Caco-2 (cell line): ENCODE results near the gene PLXNA1. TPM values are rescaled to one million over a fixed set of nuclear protein-coding genes. Genes with fewer than 3 reads are reported as not detected.

ENCODE experiments used
- BruUV-seq: library from RNA; stranded (reverse); fragments of 400-500 nt; replicated peaks from 2 replicates; lab custom pipeline; 2021; lab: Mats Ljungman, UMichigan
- CTCF ChIA-PET: fragments of 300-600 bp; sonication (Branson Sonifier 250); formaldehyde crosslinking; loops from one replicate; lab custom pipeline; 2022; ENCODE audit warnings: antibody characterized with exemption; lab: Charles Lee
- POLR2A ChIA-PET: fragments of 300-600 bp; sonication (Branson Sonifier 250); formaldehyde crosslinking; loops from one replicate; lab custom pipeline; 2022; ENCODE audit warnings: antibody characterized with exemption; lab: Charles Lee
- DNase-seq, 2 experiments: peaks; one replicate each; pipeline versions ENCODE4 v3.0.0 to v3.0.0-alpha.2; 2020 to 2022
- H3K27me3 ChIP-seq: replicated peaks from 2 replicates; pipeline ENCODE4 v1.6.0; 2011; ENCODE audit warnings: low read length; ENCODE audit not compliant: control insufficient read depth, insufficient read depth
- H3K36me3 ChIP-seq: 2 replicates; pipeline ENCODE4 v1.5.1; 2011; ENCODE audit warnings: low read length; ENCODE audit not compliant: control insufficient read depth, insufficient read depth
- H3K4me1 ChIP-seq: fragments of 250-450 bp; sonication (Bioruptor Pico); 2 replicates; pipeline ENCODE4 v1.5.1; 2020; ENCODE audit warnings: mild to moderate bottlenecking
- H3K4me3 ChIP-seq: 2 replicates; pipeline ENCODE4 v1.5.1; 2011; ENCODE audit warnings: low read depth, mild to moderate bottlenecking, control low read depth, low read length
- H3K9me3 ChIP-seq: fragments of 250-450 bp; sonication (Bioruptor Pico); 2 replicates; pipeline ENCODE4 v1.5.1; 2020; ENCODE audit warnings: mild to moderate bottlenecking, moderate library complexity
- H3K27ac Mint-ChIP-seq: one replicate; pipeline ENCODE4 v1.8.0; 2022; ENCODE audit warnings: mixed read lengths; ENCODE audit not compliant: unreplicated experiment
- H3K27me3 Mint-ChIP-seq: one replicate; pipeline ENCODE4 v1.8.0; 2022; ENCODE audit warnings: mixed read lengths; ENCODE audit not compliant: insufficient read depth, unreplicated experiment
- H3K36me3 Mint-ChIP-seq: one replicate; pipeline ENCODE4 v1.8.0; 2022; ENCODE audit warnings: mild to moderate bottlenecking, mixed read lengths; ENCODE audit not compliant: insufficient read depth, unreplicated experiment
- H3K4me1 Mint-ChIP-seq: one replicate; pipeline ENCODE4 v1.8.0; 2022; ENCODE audit warnings: low read depth, mixed read lengths; ENCODE audit not compliant: unreplicated experiment
- H3K4me3 Mint-ChIP-seq: one replicate; pipeline ENCODE4 v1.8.0; 2022; ENCODE audit warnings: mild to moderate bottlenecking, moderate library complexity, mixed read lengths; ENCODE audit not compliant: unreplicated experiment
- H3K9me3 Mint-ChIP-seq: one replicate; pipeline ENCODE4 v1.8.0; 2022; ENCODE audit warnings: mixed read lengths; ENCODE audit not compliant: unreplicated experiment
- CTCF ChIP-seq, 2 experiments: fragments of 200-600 bp in 1 of 2; IDR thresholded peaks; 1 replicate in 1 of 2; 2 replicates in 1 of 2; pipeline versions ENCODE4 v1.5.1 to v1.8.0; 2011 to 2022; ENCODE audit warnings: antibody characterized with exemption in 1 of 2, control low read depth in 1 of 2, inconsistent platforms in 1 of 2, low read depth in 1 of 2, low read length in 1 of 2, mild to moderate bottlenecking in 1 of 2, moderate library complexity in 1 of 2; ENCODE audit not compliant: insufficient read depth in 1 of 2, severe bottlenecking in 1 of 2, unreplicated experiment in 1 of 2
- intact Hi-C: fragments of 100-400 bp; cut with micrococcal nuclease; formaldehyde crosslinking; loops from one replicate; pipeline ENCODE4 v1.10.0; 2022; ENCODE audit not compliant: unreplicated experiment
- total RNA-seq: library from RNA; stranded (reverse); gene quantifications from 2 replicates; pipeline ENCODE4 v1.2.3, GENCODE V29; 2022

The PLXNA1 gene
- total RNA-seq, 1 experiment from 2014 or later, result 95.1 TPM

- Mint-ChIP-seq H3K4me1 (peaks cover 13% of the 10 kb centered on the region), H3K4me3 (no peak overlapping the region), H3K36me3 (peaks cover 12% of the 10 kb centered on the region), H3K9me3 (no peaks in the 10 kb centered on the region), H3K27ac (no peak overlapping the region), H3K27me3 (no peaks in the 10 kb centered on the region)
- Histone ChIP-seq H3K4me3 (no peak overlapping the region), H3K9me3 (no peaks in the 10 kb centered on the region), H3K4me1 (peaks cover 6% of the 10 kb centered on the region; the same call in 1 of the 2 replicates), H3K27me3 (no peaks in the 10 kb centered on the region), H3K36me3 (no peaks in the 10 kb centered on the region)
- BruUV-seq, result no TSS peak
- intact Hi-C loops, result loop anchor here (5.0 kb wide), 1 partner anchor 215 kb away; no protein-coding TSS in a partner anchor
- ChIA-PET POLR2A (no interaction called here), CTCF (no interaction called here)
- no peak for DNase-seq
- TF ChIP-seq CTCF (IDR thresholded peaks at IDR 0.05; ENCODE audit: insufficient read depth in 1 of 2, low read depth in 1 of 2, low read length in 1 of 2, severe bottlenecking in 1 of 2, unreplicated experiment in 1 of 2), result no peak
Observed at GRCh38 chr3:126967386-126967785, 15.5 kb upstream of the PLXNA1 start.

GRCh38 chr3:126968391-126969390 is 14.2 kb upstream of the PLXNA1 start:
- no peak for DNase-seq
- Mint-ChIP-seq H3K36me3 (peaks cover 17% of the 10 kb centered on the region), H3K27ac (no peak overlapping the region), H3K9me3 (no peaks in the 10 kb centered on the region), H3K4me1 (peaks cover 13% of the 10 kb centered on the region), H3K4me3 (no peak overlapping the region), H3K27me3 (no peaks in the 10 kb centered on the region)
- intact Hi-C loops, result loop anchor here (5.0 kb wide), 1 partner anchor 216 kb away; no protein-coding TSS in a partner anchor
- peaks cover 2% of the 10 kb centered on the region; the same call in 1 of the 2 replicates for H3K4me1 ChIP-seq
- H3K36me3 ChIP-seq, result no peaks in the 10 kb centered on the region; the same call in 1 of the 2 replicates
- ChIA-PET CTCF (interaction anchor here (0.7 kb wide), 1 partner anchor 286 kb away, joined by 4 read pairs; no protein-coding TSS in a partner anchor), POLR2A (no interaction called here)
- no peak overlapping the region for H3K4me3 ChIP-seq
- no peaks in the 10 kb centered on the region; the same call in 1 of the 2 replicates for H3K9me3 ChIP-seq
- TF ChIP-seq CTCF (IDR thresholded peaks at IDR 0.05; ENCODE audit: insufficient read depth in 1 of 2, low read depth in 1 of 2, low read length in 1 of 2, severe bottlenecking in 1 of 2, unreplicated experiment in 1 of 2), result no peak
- no TSS peak for BruUV-seq
- no peaks in the 10 kb centered on the region for H3K27me3 ChIP-seq

GRCh38 chr3:126969586-126969985 is 13.3 kb upstream of the PLXNA1 start:
- Histone ChIP-seq H3K36me3 (no peaks in the 10 kb centered on the region; the same call in 1 of the 2 replicates), H3K4me1 (no peaks in the 10 kb centered on the region), H3K4me3 (no peak overlapping the region), H3K9me3 (peaks cover 6% of the 10 kb centered on the region), H3K27me3 (no peaks in the 10 kb centered on the region)
- intact Hi-C loops, result loop anchor here (5.0 kb wide), 1 partner anchor 217 kb away; no protein-coding TSS in a partner anchor
- Mint-ChIP-seq H3K9me3 (peaks cover 8% of the 10 kb centered on the region), H3K4me3 (no peak overlapping the region), H3K27me3 (no peaks in the 10 kb centered on the region), H3K4me1 (peaks cover 8% of the 10 kb centered on the region), H3K36me3 (peaks cover 12% of the 10 kb centered on the region), H3K27ac (no peak overlapping the region)
- DNase-seq, result no peak
- ChIA-PET CTCF (interaction anchor here (0.7 kb wide), 1 partner anchor 285 kb away, joined by 4 read pairs; no protein-coding TSS in a partner anchor), POLR2A (no interaction called here)
- no TSS peak for BruUV-seq
- TF ChIP-seq CTCF (IDR thresholded peaks at IDR 0.05; ENCODE audit: insufficient read depth in 1 of 2, low read depth in 1 of 2, low read length in 1 of 2, severe bottlenecking in 1 of 2, unreplicated experiment in 1 of 2), result no peak
